HEK293 (cell line): ENCODE data around the gene B4GALT6.

Experiments used
- CTCF ChIA-PET: fragments of 350-600 bp; formaldehyde crosslinking; extraction: SDS; loops from one replicate; lab custom pipeline; 2021; ENCODE audit warnings: antibody characterized with exemption; lab: Yijun Ruan, JAX
- POLR2A ChIA-PET: fragments of 300-600 bp; formaldehyde crosslinking; extraction: SDS; loops from one replicate; lab custom pipeline; 2020; ENCODE audit warnings: antibody characterized with exemption, inconsistent platforms; lab: Yijun Ruan, JAX
- H3K27ac ChIP-seq: fragments of 200-500 bp; sonication (Bioruptor generic); 2 replicates; pipeline ENCODE4 v1.5.1; 2014; ENCODE audit warnings: low read depth, low read length, control low read depth, inconsistent platforms; ENCODE audit errors: extremely low read depth
- H3K36me3 ChIP-seq, 2 experiments: fragments of 200-500 bp in 1 of 2; sonication (Bioruptor generic) in 1 of 2; 1 replicate in 1 of 2; 2 replicates in 1 of 2; pipeline ENCODE4 v1.5.1; 2014 to 2017; ENCODE audit warnings: inconsistent platforms in 2 of 2, low read length in 2 of 2; ENCODE audit not compliant: control insufficient read depth in 2 of 2, insufficient read depth in 1 of 2
- H3K4me1 ChIP-seq: fragments of 200-500 bp; sonication (Bioruptor generic); 2 replicates; pipeline ENCODE4 v1.5.1; 2014; ENCODE audit warnings: mild to moderate bottlenecking, low read length, inconsistent platforms; ENCODE audit not compliant: control insufficient read depth, insufficient read depth
- H3K4me3 ChIP-seq: 2 replicates; pipeline ENCODE4 v1.5.1; 2011; ENCODE audit warnings: low read depth, mild to moderate bottlenecking, control low read depth, low read length, moderate library complexity
- H3K9me3 ChIP-seq: fragments of 200-500 bp; sonication (Bioruptor generic); 2 replicates; pipeline ENCODE4 v1.5.1; 2014; ENCODE audit warnings: low read depth, low read length, inconsistent platforms; ENCODE audit not compliant: control insufficient read depth, insufficient read depth
- HOXA7 ChIP-seq: sonication (generic); formaldehyde crosslinking; IDR thresholded peaks from 2 replicates; pipeline ENCODE4 v1.8.1; 2022; ENCODE audit warnings: missing genetic modification reagents, borderline replicate concordance
- MYNN ChIP-seq: fragments of 450-650 bp; formaldehyde crosslinking; IDR thresholded peaks from 2 replicates; pipeline ENCODE4 v1.5.1; 2016; ENCODE audit warnings: missing biosample characterization, missing genetic modification characterization, borderline replicate concordance
- PRDM6 ChIP-seq: fragments of 450-650 bp; formaldehyde crosslinking; IDR thresholded peaks from 2 replicates; pipeline ENCODE4 v1.5.1; 2017; ENCODE audit warnings: missing biosample characterization, missing genetic modification characterization
- SETDB1 ChIP-seq: IDR thresholded peaks from one replicate; pipeline ENCODE4 v1.6.1; 2017; ENCODE audit warnings: mild to moderate bottlenecking, low read length, moderate library complexity, mixed read lengths; ENCODE audit not compliant: insufficient read length
- SP3 ChIP-seq: fragments of 450-650 bp; formaldehyde crosslinking; IDR thresholded peaks from 2 replicates; pipeline ENCODE4 v1.5.1; 2016; ENCODE audit warnings: missing biosample characterization, missing genetic modification characterization
- ZFHX2 ChIP-seq: fragments of 450-650 bp; formaldehyde crosslinking; conservative IDR thresholded peaks from 2 replicates; pipeline ENCODE4 v1.5.1; 2016; ENCODE audit warnings: missing biosample characterization, missing genetic modification characterization
- ZNF133 ChIP-seq: fragments of 450-650 bp; formaldehyde crosslinking; IDR thresholded peaks from 2 replicates; pipeline ENCODE4 v1.5.1; 2016; ENCODE audit warnings: missing biosample characterization, missing genetic modification characterization
- ZNF16 ChIP-seq: fragments of 450-650 bp; formaldehyde crosslinking; IDR thresholded peaks from 2 replicates; pipeline ENCODE4 v1.5.1; 2016; ENCODE audit warnings: low read depth, missing biosample characterization, missing genetic modification characterization
- ZNF18 ChIP-seq: fragments of 450-650 bp; formaldehyde crosslinking; IDR thresholded peaks from 2 replicates; pipeline ENCODE4 v1.5.1; 2016; ENCODE audit warnings: missing biosample characterization, missing genetic modification characterization
- ZNF221 ChIP-seq: fragments of 450-650 bp; formaldehyde crosslinking; IDR thresholded peaks from 2 replicates; pipeline ENCODE4 v1.5.1; 2017; ENCODE audit warnings: missing biosample characterization, missing genetic modification characterization, borderline replicate concordance
- ZNF280D ChIP-seq: fragments of 450-650 bp; formaldehyde crosslinking; IDR thresholded peaks from 2 replicates; pipeline ENCODE4 v1.5.1; 2016; ENCODE audit warnings: missing biosample characterization, missing genetic modification characterization
- ZNF302 ChIP-seq: fragments of 450-650 bp; formaldehyde crosslinking; IDR thresholded peaks from 2 replicates; pipeline ENCODE4 v1.5.1; 2016; ENCODE audit warnings: missing biosample characterization, missing genetic modification characterization, low read depth
- ZNF354C ChIP-seq: fragments of 450-650 bp; formaldehyde crosslinking; IDR thresholded peaks from 2 replicates; pipeline ENCODE4 v1.5.1; 2016; ENCODE audit warnings: missing biosample characterization, missing genetic modification characterization, low read depth, borderline replicate concordance
- ZNF426 ChIP-seq: fragments of 450-650 bp; formaldehyde crosslinking; IDR thresholded peaks from 2 replicates; pipeline ENCODE4 v1.5.1; 2017; ENCODE audit warnings: missing biosample characterization, missing genetic modification characterization, mild to moderate bottlenecking, inconsistent platforms, moderate library complexity
- ZNF555 ChIP-seq: fragments of 450-650 bp; formaldehyde crosslinking; conservative IDR thresholded peaks from 2 replicates; pipeline ENCODE4 v1.5.1; 2017; ENCODE audit warnings: missing biosample characterization, mild to moderate bottlenecking, missing genetic modification characterization, inconsistent platforms
- ZNF580 ChIP-seq: fragments of 450-650 bp; formaldehyde crosslinking; IDR thresholded peaks from 2 replicates; pipeline ENCODE4 v1.5.1; 2016; ENCODE audit warnings: missing biosample characterization, missing genetic modification characterization
- ZNF624 ChIP-seq: fragments of 450-650 bp; formaldehyde crosslinking; IDR thresholded peaks from 2 replicates; pipeline ENCODE4 v1.5.1; 2017; ENCODE audit warnings: missing biosample characterization, missing genetic modification characterization
- TF ChIP-seq, protein P1 (sequence below): fragments of 450-650 bp; formaldehyde crosslinking; IDR thresholded peaks from 2 replicates; pipeline ENCODE4 v1.5.1; 2016; ENCODE audit warnings: missing biosample characterization, missing genetic modification characterization

Gene B4GALT6

DNA sequence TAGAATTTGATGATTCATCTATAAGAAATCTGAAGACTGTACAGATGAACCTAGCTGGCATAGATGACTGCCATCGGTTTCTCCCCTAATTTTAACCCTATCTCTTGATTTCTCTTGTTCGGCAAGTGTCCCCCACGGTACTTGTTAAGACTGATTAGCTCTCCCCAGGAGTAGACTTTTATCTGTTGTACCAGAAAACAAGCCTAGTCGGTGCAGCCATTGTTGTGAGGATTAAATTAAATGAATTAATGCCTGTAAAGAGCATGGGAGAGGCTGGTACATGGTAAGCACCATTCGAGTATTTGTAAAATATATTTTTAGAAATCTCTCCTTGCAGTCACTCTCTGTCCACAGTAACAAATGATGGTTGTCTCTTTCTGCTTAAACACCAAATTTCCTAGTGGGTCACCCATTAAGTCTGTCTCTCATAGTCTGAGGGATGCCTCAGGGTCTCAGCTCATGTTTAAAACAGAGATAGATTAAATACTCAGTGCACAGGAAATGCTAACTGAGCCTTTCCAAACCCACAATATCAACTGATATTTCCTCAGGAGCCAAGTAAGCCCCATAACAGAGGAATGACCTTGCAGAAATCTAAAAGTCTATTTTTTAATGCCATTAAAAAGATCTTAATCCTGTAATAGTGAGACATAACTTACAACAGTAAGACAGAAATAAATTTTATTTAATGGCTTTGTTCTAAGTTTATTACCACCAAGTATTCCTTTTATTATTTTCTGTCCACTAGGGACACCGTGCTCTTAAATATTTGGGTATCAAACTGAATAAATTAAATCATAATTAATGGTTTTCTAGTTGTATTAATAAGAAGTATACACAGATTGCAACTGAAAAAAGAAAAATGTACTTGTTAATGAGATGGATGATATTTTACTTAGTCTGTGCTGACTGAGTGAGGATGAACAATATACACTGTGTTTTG lies 2.9 kb upstream of the B4GALT6 start:
- CTCF ChIA-PET = interaction anchor here (0.6 to 1.7 kb wide), 8 partner anchors 10 to 134 kb away, joined by 3 to 6 read pairs (median 4); no protein-coding TSS in a partner anchor
- no peak overlapping the region for H3K27ac ChIP-seq
- no peaks in the 10 kb centered on the region for H3K9me3 ChIP-seq
- no peaks in the 10 kb centered on the region for H3K4me1 ChIP-seq
- no peaks in the 10 kb centered on the region for H3K36me3 ChIP-seq
- no peak for TF ChIP-seq ZNF624
- no peak for TF ChIP-seq ZNF426 (tag by site-specific recombination)
- TF ChIP-seq SETDB1 = no peak
- no peak for TF ChIP-seq HOXA7 (CRISPR knock-in tag)
- TF ChIP-seq ZNF221 (tag by site-specific recombination) = no peak
- no peak for TF ChIP-seq ZNF354C (tag by site-specific recombination)
- no peak for TF ChIP-seq ZNF133 (tag by site-specific recombination)
- no peak for TF ChIP-seq SP3 (tag by site-specific recombination)
- TF ChIP-seq ZNF302 = no peak
- TF ChIP-seq ZNF280D (tag by site-specific recombination) = no peak
- no peak for TF ChIP-seq ZNF16
- no peak for TF ChIP-seq ZNF555
- TF ChIP-seq ZNF580 (tag by site-specific recombination) = no peak
- TF ChIP-seq PRDM6 (tag by site-specific recombination) = no peak
- TF ChIP-seq ZFHX2 = no peak
- no peak for TF ChIP-seq ZNF18 (tag by site-specific recombination)
- TF ChIP-seq, protein P1, sequence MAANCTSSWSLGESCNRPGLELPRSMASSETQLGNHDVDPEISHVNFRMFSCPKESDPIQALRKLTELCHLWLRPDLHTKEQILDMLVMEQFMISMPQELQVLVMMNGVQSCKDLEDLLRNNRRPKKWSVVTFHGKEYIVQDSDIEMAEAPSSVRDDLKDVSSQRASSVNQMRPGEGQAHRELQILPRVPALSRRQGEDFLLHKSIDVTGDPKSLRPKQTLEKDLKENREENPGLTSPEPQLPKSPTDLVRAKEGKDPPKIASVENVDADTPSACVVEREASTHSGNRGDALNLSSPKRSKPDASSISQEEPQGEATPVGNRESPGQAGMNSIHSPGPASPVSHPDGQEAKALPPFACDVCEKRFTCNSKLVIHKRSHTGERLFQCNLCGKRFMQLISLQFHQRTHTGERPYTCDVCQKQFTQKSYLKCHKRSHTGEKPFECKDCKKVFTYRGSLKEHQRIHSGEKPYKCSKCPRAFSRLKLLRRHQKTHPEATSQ (tag by site-specific recombination) = no peak
- TF ChIP-seq MYNN (tag by site-specific recombination) = no peak
- H3K4me3 ChIP-seq = no peak overlapping the region
- POLR2A ChIA-PET = no interaction called here
